Measurements from ENCODE around the gene ARHGAP27. TPM values are rescaled to one million over a fixed set of nuclear protein-coding genes. Genes with fewer than 3 reads are reported as not detected.
"Not testable (repeated sequence)": the region's sequence is repeated elsewhere in the genome, so short reads cannot be mapped to it uniquely, and the experiment has no call there.

ARHGAP27 gene
- polyA plus RNA-seq, 2 donors, result 100.0 to 211 TPM

DNA sequence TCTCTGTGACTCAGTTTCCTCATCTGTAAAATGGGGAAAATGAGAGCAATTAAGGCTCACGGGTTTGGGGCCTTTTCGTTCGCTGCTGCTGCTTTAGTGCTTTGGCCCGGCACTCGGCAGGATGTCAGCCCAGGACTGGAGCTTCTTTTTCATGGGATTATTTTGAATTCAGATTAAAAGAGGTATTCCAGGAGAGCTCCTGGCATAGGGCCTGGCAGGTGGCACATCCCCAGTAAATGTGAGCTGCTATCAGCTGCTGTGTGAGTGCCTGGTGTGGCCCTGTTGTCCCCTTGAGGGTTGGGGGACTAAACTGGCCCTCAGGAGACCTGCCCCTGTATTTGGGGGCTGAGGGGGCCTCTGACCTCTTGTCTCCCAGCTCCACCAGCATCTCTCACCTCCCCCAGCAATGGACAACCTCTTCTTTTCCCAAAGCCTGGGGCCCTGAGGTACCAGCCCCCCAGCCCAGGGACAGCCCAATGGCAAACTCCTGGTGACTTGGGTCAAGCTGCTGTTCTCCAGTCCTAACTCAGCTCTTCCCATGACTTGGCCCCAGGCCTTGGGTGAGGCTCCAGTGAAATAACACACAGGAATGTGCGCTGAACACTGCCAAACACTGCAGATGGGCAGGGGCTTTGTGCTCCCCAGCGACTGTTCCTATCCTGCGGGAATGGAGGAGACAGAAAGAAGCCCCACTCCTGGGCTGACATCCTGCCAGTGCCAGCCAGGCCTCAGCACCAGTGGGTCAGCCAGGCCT, 14.4 kb upstream of the ARHGAP27 start:
- H3K9me3 ChIP-seq (ENCODE audit: control insufficient read depth in 2 of 2, insufficient read depth in 1 of 2, low read depth in 1 of 2, low read length in 1 of 2); H3K4me3 ChIP-seq (ENCODE audit: low read depth in 1 of 2, low read length in 2 of 2); H3K27me3 ChIP-seq (ENCODE audit: control insufficient read depth in 1 of 2, insufficient read depth in 2 of 2, low read length in 2 of 2); H3K4me1 ChIP-seq (ENCODE audit: control insufficient read depth in 2 of 2, insufficient read depth in 2 of 2, low read length in 1 of 2): not testable (repeated sequence)
- Histone ChIP-seq H3K27ac (ENCODE audit: low read depth in 2 of 2, low read length in 1 of 2) (peak overlapping the region; percentile 47 to 58), H3K36me3 (ENCODE audit: control insufficient read depth in 2 of 2, insufficient read depth in 2 of 2, low read length in 1 of 2) (peaks cover 0 to 13% of the 10 kb centered on the region in 2 donors)
- 69 to 77% methylated on average over 8 of the region's 8 CpGs for WGBS, 2 donors

DNA sequence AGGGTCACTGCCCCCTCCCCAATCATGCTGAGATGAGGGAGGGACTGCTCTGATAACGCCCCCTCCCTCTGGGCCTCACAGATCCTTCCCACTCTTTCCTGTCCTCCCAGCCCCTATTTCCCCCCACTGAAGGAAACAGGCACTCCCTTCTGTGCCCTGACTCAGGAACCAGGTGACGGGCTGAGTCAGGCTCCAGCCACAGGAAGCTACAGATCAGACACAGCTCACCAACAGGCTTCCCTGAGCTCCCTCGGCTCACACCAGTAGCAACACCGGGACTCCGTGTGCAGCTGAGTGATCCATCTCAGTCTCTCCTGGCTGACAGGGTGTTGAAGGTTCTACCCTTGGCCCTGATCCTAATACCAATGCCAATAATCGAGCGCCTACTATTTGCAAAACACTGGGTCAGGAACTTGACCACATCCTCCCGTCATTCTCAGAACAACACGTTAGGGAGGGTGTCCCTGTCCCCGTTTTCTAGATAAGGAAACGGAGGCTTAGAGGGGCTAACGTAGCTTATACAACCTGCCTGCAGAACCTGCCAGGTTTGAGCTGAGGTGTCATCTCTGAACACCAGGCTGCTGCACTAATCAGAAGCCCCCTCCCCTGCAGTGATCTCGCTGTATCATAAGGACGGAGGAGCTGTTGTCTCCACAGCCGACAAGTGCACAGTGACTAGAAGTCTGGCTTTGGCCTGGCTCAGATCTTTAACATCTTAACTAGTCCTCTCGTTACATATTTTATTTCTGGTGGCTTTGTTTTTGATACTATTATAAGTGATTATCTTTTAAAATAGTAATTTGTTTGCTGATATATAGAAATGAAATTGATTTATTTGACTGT, 13.5 kb upstream of the ARHGAP27 start:
- not testable (repeated sequence) for H3K27me3 ChIP-seq (ENCODE audit: control insufficient read depth in 1 of 2, insufficient read depth in 2 of 2, low read length in 2 of 2); H3K4me1 ChIP-seq (ENCODE audit: control insufficient read depth in 2 of 2, insufficient read depth in 2 of 2, low read length in 1 of 2); H3K9me3 ChIP-seq (ENCODE audit: control insufficient read depth in 2 of 2, insufficient read depth in 1 of 2, low read depth in 1 of 2, low read length in 1 of 2); H3K4me3 ChIP-seq (ENCODE audit: low read depth in 1 of 2, low read length in 2 of 2)
- 62 to 69% methylated on average over 16 of the region's 16 CpGs for WGBS, 2 donors
- H3K36me3 ChIP-seq (ENCODE audit: control insufficient read depth in 2 of 2, insufficient read depth in 2 of 2, low read length in 1 of 2), result peaks cover 0 to 12% of the 10 kb centered on the region in 2 donors
- H3K27ac ChIP-seq (ENCODE audit: low read depth in 2 of 2, low read length in 1 of 2), result peak overlapping the region in 1 of 2 donors; percentile 55

DNA sequence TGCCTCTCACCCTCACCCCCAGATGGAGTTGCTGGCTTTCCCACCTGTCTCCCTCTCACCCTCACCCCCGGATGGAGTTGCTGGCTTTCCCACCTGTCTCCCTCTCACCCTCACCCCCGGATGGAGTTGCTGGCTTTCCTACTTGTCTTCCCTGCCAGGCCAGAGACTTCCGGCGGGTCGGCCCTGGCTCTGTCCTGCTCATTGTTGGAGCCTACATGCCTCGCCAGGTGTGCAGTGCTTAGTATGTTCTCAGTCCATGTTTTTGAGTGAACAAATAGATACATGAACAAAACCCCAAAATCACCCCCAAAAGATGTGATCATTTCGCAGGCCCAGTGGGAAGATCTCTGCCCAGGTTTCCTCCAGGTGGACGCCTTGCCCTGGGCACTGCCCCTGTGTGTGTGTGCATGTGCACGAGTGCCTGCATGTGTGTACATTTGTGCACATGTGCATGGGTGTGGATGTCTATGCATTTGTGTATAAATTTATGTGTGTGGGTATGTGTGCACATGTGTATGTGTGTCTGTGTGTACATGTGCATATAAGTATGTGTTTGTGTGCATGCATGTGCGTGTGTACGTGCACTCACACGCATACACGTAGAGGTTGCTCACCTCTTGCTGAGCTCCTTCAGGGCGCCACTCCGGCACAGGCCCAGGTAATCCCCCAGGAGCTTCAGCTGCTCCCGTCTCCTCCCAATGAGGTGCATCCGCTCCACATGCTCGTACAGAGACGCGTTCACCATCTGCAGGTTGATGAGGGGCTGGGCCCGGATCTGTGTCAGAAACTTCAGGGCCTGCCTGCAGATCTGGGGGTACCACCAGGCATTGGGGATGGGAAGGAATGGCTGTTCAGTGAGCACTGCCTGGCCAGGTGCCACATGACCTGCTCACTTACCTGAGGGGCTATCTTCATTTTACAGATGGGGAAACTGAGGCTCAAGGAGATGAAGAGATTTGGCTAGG, 12.5 kb upstream of the ARHGAP27 start:
- H3K27me3 ChIP-seq (ENCODE audit: control insufficient read depth in 1 of 2, insufficient read depth in 2 of 2, low read length in 2 of 2); H3K36me3 ChIP-seq (ENCODE audit: control insufficient read depth in 2 of 2, insufficient read depth in 2 of 2, low read length in 1 of 2); H3K4me1 ChIP-seq (ENCODE audit: control insufficient read depth in 2 of 2, insufficient read depth in 2 of 2, low read length in 1 of 2); H3K4me3 ChIP-seq (ENCODE audit: low read depth in 1 of 2, low read length in 2 of 2); H3K9me3 ChIP-seq (ENCODE audit: control insufficient read depth in 2 of 2, insufficient read depth in 1 of 2, low read depth in 1 of 2, low read length in 1 of 2): not testable (repeated sequence)
- 91% methylated on average over 21 of the region's 21 CpGs for WGBS, 2 donors
- peak overlapping the region in 1 of 2 donors; percentile 0 for H3K27ac ChIP-seq (ENCODE audit: low read depth in 2 of 2, low read length in 1 of 2)

DNA sequence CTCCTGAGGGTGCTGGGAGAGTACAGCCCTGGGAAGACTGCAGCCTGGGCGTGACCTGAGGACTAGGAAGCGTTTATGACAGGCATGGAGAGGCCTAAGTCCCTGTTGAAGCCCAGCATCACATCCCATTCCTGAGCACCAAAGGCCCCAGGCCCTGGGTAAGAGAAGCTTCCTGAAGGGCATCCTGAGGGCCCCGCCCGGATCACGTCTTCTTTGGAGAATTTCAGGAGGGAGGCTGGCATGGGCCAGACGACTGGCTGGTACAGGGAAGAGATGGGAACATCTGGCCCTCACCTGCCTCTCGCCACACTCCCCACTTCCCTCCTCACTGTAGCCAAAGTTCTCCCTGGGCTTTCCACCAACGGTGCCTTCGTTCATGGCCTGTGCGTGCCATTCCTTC, 11.6 kb upstream of the ARHGAP27 start:
- peaks cover 0 to 12% of the 10 kb centered on the region in 2 donors for H3K4me1 ChIP-seq (ENCODE audit: control insufficient read depth in 2 of 2, insufficient read depth in 2 of 2, low read length in 1 of 2)
- H3K9me3 ChIP-seq (ENCODE audit: control insufficient read depth in 2 of 2, insufficient read depth in 1 of 2, low read depth in 1 of 2, low read length in 1 of 2); H3K36me3 ChIP-seq (ENCODE audit: control insufficient read depth in 2 of 2, insufficient read depth in 2 of 2, low read length in 1 of 2); H3K27me3 ChIP-seq (ENCODE audit: control insufficient read depth in 1 of 2, insufficient read depth in 2 of 2, low read length in 2 of 2); H3K4me3 ChIP-seq (ENCODE audit: low read depth in 1 of 2, low read length in 2 of 2): not testable (repeated sequence)
- 87 to 89% methylated on average over 10 of the region's 10 CpGs for WGBS, 2 donors
- H3K27ac ChIP-seq (ENCODE audit: low read depth in 2 of 2, low read length in 1 of 2), result peak overlapping the region in 1 of 2 donors; percentile 4

DNA sequence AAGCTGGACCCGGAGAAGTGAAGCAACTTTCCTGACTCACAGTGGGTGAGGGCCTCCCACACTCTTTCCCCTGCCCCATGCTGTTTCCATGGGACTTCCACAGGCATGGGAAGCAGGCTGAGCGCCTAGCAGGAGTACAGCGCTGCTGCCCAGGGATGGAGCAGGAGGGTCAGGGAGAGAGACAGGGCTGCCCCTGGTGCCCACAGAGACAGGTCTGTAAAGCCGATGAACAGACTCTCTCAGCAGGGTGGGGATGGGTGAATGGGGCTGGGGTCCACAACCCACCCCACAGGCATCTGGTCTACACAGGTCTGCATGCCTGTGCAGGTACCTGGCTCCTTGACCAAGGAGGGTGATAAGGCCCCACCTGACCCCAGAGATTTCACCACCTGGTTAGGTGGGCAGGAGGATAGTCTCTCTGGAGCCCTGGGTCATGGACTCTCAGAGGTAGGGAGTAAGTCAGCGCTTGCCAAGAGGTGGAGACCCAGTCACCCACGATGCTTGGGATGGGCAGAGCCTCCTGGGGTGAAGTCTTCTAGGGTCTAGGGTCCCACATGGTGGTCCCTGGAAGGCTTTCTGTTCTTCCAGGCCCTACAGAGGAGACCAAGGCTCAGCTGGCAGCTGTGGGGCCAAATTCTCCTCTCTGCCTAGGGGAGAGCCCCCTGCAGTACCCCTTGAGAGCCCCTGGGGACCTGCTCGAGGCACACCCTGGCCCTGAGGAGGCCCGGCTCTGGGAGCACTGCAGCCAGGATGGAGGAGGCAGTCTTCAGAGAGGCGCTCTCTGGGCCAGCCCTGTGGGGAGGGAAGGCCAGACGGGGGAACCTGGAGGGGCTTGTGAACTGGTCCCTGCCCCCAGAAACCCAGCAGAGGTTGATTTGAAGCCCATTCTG, 10.9 kb upstream of the ARHGAP27 start:
- peaks cover 0 to 14% of the 10 kb centered on the region in 2 donors for H3K36me3 ChIP-seq (ENCODE audit: control insufficient read depth in 2 of 2, insufficient read depth in 2 of 2, low read length in 1 of 2)
- peaks cover 0 to 16% of the 10 kb centered on the region in 2 donors for H3K4me1 ChIP-seq (ENCODE audit: control insufficient read depth in 2 of 2, insufficient read depth in 2 of 2, low read length in 1 of 2)
- H3K27me3 ChIP-seq (ENCODE audit: control insufficient read depth in 1 of 2, insufficient read depth in 2 of 2, low read length in 2 of 2); H3K27ac ChIP-seq (ENCODE audit: low read depth in 2 of 2, low read length in 1 of 2); H3K9me3 ChIP-seq (ENCODE audit: control insufficient read depth in 2 of 2, insufficient read depth in 1 of 2, low read depth in 1 of 2, low read length in 1 of 2); H3K4me3 ChIP-seq (ENCODE audit: low read depth in 1 of 2, low read length in 2 of 2): not testable (repeated sequence)
- 83 to 85% methylated on average over 7 to 10 of the region's 10 CpGs for WGBS, 2 donors

DNA sequence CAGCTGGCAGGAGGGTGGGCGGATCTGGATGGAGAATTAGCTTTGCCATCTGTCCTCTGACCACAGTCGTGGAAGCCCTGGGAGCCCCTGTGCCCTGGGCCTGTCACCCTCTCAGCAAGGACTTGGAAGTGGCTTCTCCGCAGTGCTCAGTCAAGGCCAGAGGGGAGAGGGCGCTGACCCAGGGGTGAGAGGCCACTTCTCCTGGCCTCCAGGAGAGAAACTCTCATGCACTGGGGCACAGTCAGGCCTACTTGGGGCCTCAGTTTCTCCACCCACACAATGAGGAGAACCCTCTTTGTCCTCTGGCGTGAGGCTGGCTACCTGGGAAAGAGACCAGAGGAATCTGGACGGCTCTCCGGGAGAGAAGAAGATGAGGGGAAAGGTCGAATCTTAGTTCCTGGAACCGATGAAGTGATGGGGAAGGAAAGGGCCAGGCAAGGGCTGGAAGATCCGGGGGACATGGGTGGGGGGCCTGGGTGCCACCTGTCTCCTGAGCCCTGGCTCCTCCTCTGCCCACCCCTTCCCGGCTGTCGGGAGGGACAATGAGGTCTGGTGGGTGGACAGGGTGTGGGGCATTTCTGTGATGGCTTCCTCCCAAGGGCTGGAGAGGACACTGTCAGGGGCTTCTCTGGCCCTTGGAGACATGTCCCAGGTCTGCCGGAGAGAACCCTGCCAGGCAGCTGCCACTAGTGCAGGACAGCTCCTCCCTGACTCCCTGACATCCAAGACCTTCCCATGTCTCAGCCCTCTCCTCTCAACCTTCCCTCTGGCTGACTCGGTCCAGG, 9.0 kb upstream of the ARHGAP27 start:
- Histone ChIP-seq H3K36me3 (ENCODE audit: control insufficient read depth in 2 of 2, insufficient read depth in 2 of 2, low read length in 1 of 2) (peaks cover 0 to 24% of the 10 kb centered on the region in 2 donors), H3K9me3 (ENCODE audit: control insufficient read depth in 2 of 2, insufficient read depth in 1 of 2, low read depth in 1 of 2, low read length in 1 of 2) (no peaks in the 10 kb centered on the region), H3K27me3 (ENCODE audit: control insufficient read depth in 1 of 2, insufficient read depth in 2 of 2, low read length in 2 of 2) (no peaks in the 10 kb centered on the region), H3K4me3 (ENCODE audit: low read depth in 1 of 2, low read length in 2 of 2) (no peak overlapping the region), H3K4me1 (ENCODE audit: control insufficient read depth in 2 of 2, insufficient read depth in 2 of 2, low read length in 1 of 2) (peaks cover 0 to 15% of the 10 kb centered on the region in 2 donors), H3K27ac (ENCODE audit: low read depth in 2 of 2, low read length in 1 of 2) (peak overlapping the region in 1 of 2 donors; percentile 17)
- 84 to 85% methylated on average over 10 to 14 of the region's 14 CpGs for WGBS, 2 donors

DNA sequence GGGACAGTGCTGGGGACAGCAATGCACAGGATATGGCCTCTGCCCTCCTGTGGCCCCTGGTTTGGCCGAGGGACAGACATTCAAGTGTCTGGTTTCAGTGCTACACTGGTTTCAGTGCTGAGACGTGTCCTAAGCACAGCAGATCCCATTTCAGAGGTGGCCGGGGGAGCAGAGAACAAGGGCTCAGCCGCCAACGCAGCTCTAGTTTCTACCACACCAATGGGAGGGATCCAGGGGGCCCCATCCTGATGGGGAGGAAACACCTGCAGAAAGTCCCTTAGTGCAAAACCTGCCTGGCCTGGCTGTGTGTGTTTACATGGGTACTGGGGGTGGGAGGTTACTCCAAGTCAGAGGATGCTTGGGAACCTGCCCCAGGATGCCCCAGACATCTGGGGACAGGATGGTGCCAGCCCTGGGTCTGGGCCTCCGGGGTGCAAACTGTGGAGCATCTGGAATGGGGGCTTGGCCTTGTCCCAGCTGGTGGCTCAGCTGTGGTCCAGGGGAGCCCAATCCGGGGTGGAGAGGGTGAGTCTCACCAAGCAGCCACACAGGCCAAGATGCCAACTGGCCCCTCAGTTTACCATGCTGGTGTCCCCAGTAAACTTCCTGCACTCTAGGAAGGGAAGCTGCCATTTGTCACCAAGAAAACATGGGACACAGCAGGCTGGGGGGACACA, 8.3 kb upstream of the ARHGAP27 start:
- Histone ChIP-seq H3K4me1 (ENCODE audit: control insufficient read depth in 2 of 2, insufficient read depth in 2 of 2, low read length in 1 of 2) (peaks cover 0 to 15% of the 10 kb centered on the region in 2 donors), H3K36me3 (ENCODE audit: control insufficient read depth in 2 of 2, insufficient read depth in 2 of 2, low read length in 1 of 2) (peaks cover 0 to 32% of the 10 kb centered on the region in 2 donors), H3K27ac (ENCODE audit: low read depth in 2 of 2, low read length in 1 of 2) (peak overlapping the region; percentile 83 to 84)
- not testable (repeated sequence) for H3K9me3 ChIP-seq (ENCODE audit: control insufficient read depth in 2 of 2, insufficient read depth in 1 of 2, low read depth in 1 of 2, low read length in 1 of 2); H3K27me3 ChIP-seq (ENCODE audit: control insufficient read depth in 1 of 2, insufficient read depth in 2 of 2, low read length in 2 of 2); H3K4me3 ChIP-seq (ENCODE audit: low read depth in 1 of 2, low read length in 2 of 2)
- WGBS, 2 donors, result 67 to 69% methylated on average over 7 of the region's 7 CpGs

Measured in esophagus (tissue), 2 donors.